ENCODE results near the gene RPIA. TPM values are rescaled to one million over a fixed set of nuclear protein-coding genes. Genes with fewer than 3 reads are reported as not detected.
"Not testable (repeated sequence)": the region's sequence is repeated elsewhere in the genome, so short reads cannot be mapped to it uniquely, and the experiment has no call there.

Gene RPIA
- total and polyA plus RNA-seq, 2 of the 13 experiments (the other 11 are each of a cell fraction or from before 2014, with no cell fraction given) = 13.3 to 23.9 TPM

- TF ChIP-seq CEBPG (CRISPR knock-in tag; IDR thresholded peaks at IDR 0.05) (no peak), NBN (conservative IDR thresholded peaks at IDR 0.05) (no peak), ZNF589 (CRISPR knock-in tag; conservative IDR thresholded peaks at IDR 0.05) (no peak), FIP1L1 (IDR thresholded peaks at IDR 0.05; ENCODE audit: borderline replicate concordance, insufficient read depth, low read depth, low read length) (no peak)
Measured at GRCh38 chr2:88757025-88757424, 65.6 kb downstream of the RPIA start (continued).

GRCh38 chr2:88758702-88759101 is 67.2 kb downstream of the RPIA start:
- CTCF ChIA-PET (ENCODE audit: low intra/inter-chr PET ratio, low total read pairs); intact Hi-C loops (cut with micrococcal nuclease; ENCODE audit: unreplicated experiment); H3K4me1 ChIP-seq (ENCODE audit: insufficient read depth, low read length); H4K20me1 ChIP-seq (ENCODE audit: insufficient read depth, low read length); in situ Hi-C loops (cut with HindIII; ENCODE audit: extremely low pct_ligation_motif_present, low pct_unique_long_range_greater_than_20kb); H3K9ac ChIP-seq (ENCODE audit: insufficient read depth, low read depth, low read length); H3K4me3 ChIP-seq (replicated peaks in 1 of 3; ENCODE audit: insufficient read depth in 1 of 3, low read depth in 2 of 3, low read length in 3 of 3); H3K27ac ChIP-seq (ENCODE audit: extremely low read length, insufficient read depth, low read length); H2AFZ ChIP-seq (ENCODE audit: low read length); DNase-seq (ENCODE audit: low spot score); H3K79me2 ChIP-seq (ENCODE audit: insufficient read depth, low read length); ATAC-seq; POLR2A ChIA-PET; H3K4me2 ChIP-seq (ENCODE audit: low read depth, low read length); BruUV-seq (replicated peaks); H3K27me3 ChIP-seq (ENCODE audit: control insufficient read depth in 1 of 2, insufficient read depth in 2 of 2, low read length in 2 of 2); H3K36me3 ChIP-seq (replicated peaks in 1 of 2; ENCODE audit: control insufficient read depth in 1 of 2, insufficient read depth in 2 of 2, low read length in 2 of 2); FAIRE-seq: not testable (repeated sequence)
- H3K9me3 ChIP-seq (ENCODE audit: low read length) = peaks cover 21% of the 10 kb centered on the region
- 25% methylated on average over 2 of the region's 2 CpGs for WGBS (ENCODE audit: low lambda C conversion rate)

GRCh38 chr2:88760819-88761598 is 69.5 kb downstream of the RPIA start:
- Histone ChIP-seq H3K4me2 (ENCODE audit: low read depth, low read length) (no peak overlapping the region), H3K36me3 (replicated peaks in 1 of 2; ENCODE audit: control insufficient read depth in 1 of 2, insufficient read depth in 2 of 2, low read length in 2 of 2) (no peaks in the 10 kb centered on the region), H3K27ac (ENCODE audit: extremely low read length, insufficient read depth, low read length) (no peak overlapping the region), H3K9ac (ENCODE audit: insufficient read depth, low read depth, low read length) (no peak overlapping the region), H3K9me3 (ENCODE audit: low read length) (peaks cover 21% of the 10 kb centered on the region), H3K4me1 (ENCODE audit: insufficient read depth, low read length) (no peaks in the 10 kb centered on the region), H4K20me1 (ENCODE audit: insufficient read depth, low read length) (no peaks in the 10 kb centered on the region), H2AFZ (ENCODE audit: low read length) (no peak overlapping the region), H3K27me3 (ENCODE audit: control insufficient read depth in 1 of 2, insufficient read depth in 2 of 2, low read length in 2 of 2) (no peaks in the 10 kb centered on the region), H3K79me2 (ENCODE audit: insufficient read depth, low read length) (no peaks in the 10 kb centered on the region), H3K4me3 (replicated peaks in 1 of 3; ENCODE audit: insufficient read depth in 1 of 3, low read depth in 2 of 3, low read length in 3 of 3) (no peak overlapping the region)
- DNase-seq (ENCODE audit: low spot score) (no peak), ATAC-seq (no peak), FAIRE-seq (no peak)
- ChIA-PET CTCF (ENCODE audit: low intra/inter-chr PET ratio, low total read pairs) (no interaction called here), POLR2A (no interaction called here)
- 49% methylated on average over 2 of the region's 2 CpGs for WGBS (ENCODE audit: low lambda C conversion rate)
- TF ChIP-seq ZNF564 (CRISPR knock-in tag; IDR thresholded peaks at IDR 0.05) (no peak), MAFF (IDR thresholded peaks at IDR 0.05; ENCODE audit: low read depth, low read length) (peak; percentile 98), CTCF (CRISPR knock-in tag; IDR thresholded peaks at IDR 0.05) (0 out of 2 replicates have a peak, but pooled peaks have one; percentile 17), MAFK (conservative IDR thresholded peaks at IDR 0.05 in 1 of 2, IDR thresholded peaks at IDR 0.05 in 1 of 2; ENCODE audit: low read length in 2 of 2) (peak; percentile 98), ZBTB39 (CRISPR knock-in tag; IDR thresholded peaks at IDR 0.05) (no peak), ZNF138 (CRISPR knock-in tag; IDR thresholded peaks at IDR 0.05; ENCODE audit: low read depth) (no peak)
- in situ Hi-C loops (cut with HindIII; ENCODE audit: extremely low pct_ligation_motif_present, low pct_unique_long_range_greater_than_20kb) (no loop called here), intact Hi-C loops (cut with micrococcal nuclease; ENCODE audit: unreplicated experiment) (no loop called here)
- BruUV-seq (replicated peaks) = no TSS peak

Measured in HepG2 (cell line).